Left ventricle myocardium inferior (tissue), 1 donor: ENCODE measurements around the gene ZNF630. TPM values are rescaled to one million over a fixed set of nuclear protein-coding genes. Genes with fewer than 3 reads are reported as not detected.

Experiments used
- DNase-seq: peaks from one replicate; pipeline ENCODE4 v3.0.0-alpha.2; 2020
- H3K27ac ChIP-seq: fragments of 200-600 bp; replicated peaks from 2 replicates; pipeline ENCODE4 v1.8.0; 2021
- H3K27me3 ChIP-seq: fragments of 200-600 bp; 2 replicates; pipeline ENCODE4 v1.8.0; 2021; ENCODE audit warnings: low read depth
- H3K36me3 ChIP-seq: fragments of 200-600 bp; 2 replicates; pipeline ENCODE4 v1.8.0; 2021
- H3K4me1 ChIP-seq: fragments of 200-600 bp; 2 replicates; pipeline ENCODE4 v1.8.0; 2021
- H3K4me3 ChIP-seq: fragments of 200-600 bp; 2 replicates; pipeline ENCODE4 v1.8.0; 2021; ENCODE audit warnings: mild to moderate bottlenecking, moderate library complexity
- H3K9me3 ChIP-seq: fragments of 200-600 bp; replicated peaks from 2 replicates; pipeline ENCODE4 v1.8.0; 2021
- CTCF ChIP-seq: fragments of 200-600 bp; IDR thresholded peaks from 2 replicates; pipeline ENCODE4 v1.8.0; 2021; ENCODE audit warnings: antibody characterized with exemption, mild to moderate bottlenecking, borderline replicate concordance
- intact Hi-C: fragments of 100-400 bp; cut with micrococcal nuclease; formaldehyde crosslinking; loops from one replicate; pipeline ENCODE4 v1.11.0; 2022
- total RNA-seq: library from RNA; stranded (reverse); fragmentation: NEBNext Ultra II Directional; extraction: Animal tissue kit (Norgen Biotek cat#: 25700); gene quantifications from one replicate; pipeline ENCODE4 v1.2.1, GENCODE V29; 2021
- donor health status: DM: no; HTN: yes; CAD: no; lungs with severe emphysema.

ZNF630 gene
- total RNA-seq, 1 donor from 2014 or later = 3.2 TPM

DNA sequence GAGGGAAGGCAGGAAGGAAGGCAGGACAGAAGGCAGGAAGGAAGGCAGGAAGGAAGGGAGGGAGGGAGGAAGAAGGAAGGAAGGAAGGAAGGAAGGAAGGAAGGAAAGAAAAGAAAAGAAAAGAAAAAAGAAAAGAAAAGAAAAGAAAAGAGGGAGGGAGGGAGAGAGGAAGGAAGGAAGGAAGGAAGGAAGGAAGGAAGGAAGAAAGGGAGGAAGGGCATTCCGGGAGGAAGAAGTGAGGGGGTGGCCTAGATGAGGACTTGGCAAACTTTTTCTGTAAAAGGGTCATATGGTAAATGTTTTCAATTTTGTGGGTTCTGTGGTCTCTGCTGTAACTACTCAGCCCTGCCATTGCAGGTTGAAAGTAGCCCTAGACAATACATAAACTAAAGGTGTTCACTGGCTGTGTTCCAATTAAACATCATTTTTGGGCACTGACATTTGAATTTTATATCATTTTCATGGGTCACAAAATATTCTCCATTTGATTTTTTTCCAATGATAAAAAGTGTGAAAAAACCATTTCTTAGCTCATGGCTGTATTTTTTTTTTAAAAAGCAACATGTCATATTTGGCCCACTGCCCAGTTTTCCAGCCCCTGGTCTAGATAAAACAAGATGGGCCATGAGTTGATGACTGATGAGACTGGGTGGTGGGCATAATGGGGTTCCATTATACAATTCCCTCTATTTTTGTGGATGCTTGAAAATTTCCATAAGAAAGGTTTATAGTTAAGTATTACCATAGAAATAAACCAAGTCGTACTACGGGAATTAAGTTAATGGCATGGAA lies 3.1 kb downstream of the ZNF630 start:
- H3K27ac ChIP-seq = no peak overlapping the region
- H3K9me3 ChIP-seq = no peaks in the 10 kb centered on the region
- no peaks in the 10 kb centered on the region for H3K27me3 ChIP-seq
- intact Hi-C loops = no loop called here
- TF ChIP-seq CTCF = no peak
- no peak overlapping the region for H3K4me3 ChIP-seq
- no peaks in the 10 kb centered on the region for H3K36me3 ChIP-seq
- DNase-seq = no peak
- H3K4me1 ChIP-seq = no peaks in the 10 kb centered on the region

- Histone ChIP-seq H3K9me3 (peaks cover 15% of the 10 kb centered on the region), H3K27me3 (no peaks in the 10 kb centered on the region), H3K27ac (no peak overlapping the region), H3K4me1 (no peaks in the 10 kb centered on the region), H3K4me3 (no peak overlapping the region), H3K36me3 (peaks cover 32% of the 10 kb centered on the region)
- intact Hi-C loops = no loop called here
- TF ChIP-seq CTCF = no peak
- no peak for DNase-seq
Measured at GRCh38 chrX:48064261-48064660, 7.2 kb downstream of the ZNF630 start.

DNA sequence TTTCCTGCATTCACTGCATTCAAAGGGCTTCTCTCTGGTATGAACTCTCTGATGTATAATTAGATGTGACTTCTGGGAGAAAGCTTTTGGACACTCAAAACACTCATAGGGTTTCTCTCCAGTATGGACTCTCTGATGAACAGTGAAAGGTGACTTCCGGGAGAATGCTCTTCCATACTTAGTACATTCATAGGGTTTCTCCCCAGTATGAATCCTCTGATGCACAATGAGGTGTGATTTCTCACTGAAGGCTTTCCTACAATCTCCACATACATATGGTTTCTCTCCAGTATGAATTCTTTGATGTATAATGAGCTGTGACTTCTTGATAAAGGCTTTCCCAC lies 12.2 kb downstream of the ZNF630 start:
- Histone ChIP-seq H3K27ac (no peak overlapping the region), H3K4me3 (no peak overlapping the region), H3K27me3 (no peaks in the 10 kb centered on the region), H3K4me1 (no peaks in the 10 kb centered on the region), H3K36me3 (peaks cover 47% of the 10 kb centered on the region), H3K9me3 (peaks cover 32% of the 10 kb centered on the region)
- no peak for DNase-seq
- TF ChIP-seq CTCF = no peak
- intact Hi-C loops = no loop called here

GRCh38 chrX:48058621-48059295 lies 12.7 kb downstream of the ZNF630 start:
- TF ChIP-seq CTCF = no peak
- Histone ChIP-seq H3K36me3 (peaks cover 47% of the 10 kb centered on the region), H3K4me1 (no peaks in the 10 kb centered on the region), H3K9me3 (peaks cover 32% of the 10 kb centered on the region), H3K27ac (no peak overlapping the region), H3K27me3 (no peaks in the 10 kb centered on the region), H3K4me3 (no peak overlapping the region)
- intact Hi-C loops = no loop called here
- no peak for DNase-seq

GRCh38 chrX:48046846-48047245 lies 24.6 kb downstream of the ZNF630 start:
- no peak for TF ChIP-seq CTCF
- Histone ChIP-seq H3K27ac (peak overlapping the region; percentile 70), H3K36me3 (no peaks in the 10 kb centered on the region), H3K4me3 (no peak overlapping the region), H3K4me1 (peaks cover 4% of the 10 kb centered on the region), H3K27me3 (no peaks in the 10 kb centered on the region), H3K9me3 (no peaks in the 10 kb centered on the region)
- DNase-seq = no peak
- intact Hi-C loops = no loop called here
